Fibroblast of peridontal ligament (primary cell): ENCODE data around the gene FBXO5.
"Not testable (repeated sequence)": the region's sequence is repeated elsewhere in the genome, so short reads cannot be mapped to it uniquely, and the experiment has no call there.

Experiments
- DNase-seq: peaks from one replicate; pipeline ENCODE4 v3.0.0-alpha.2; 2010; ENCODE audit errors: extremely low read depth

The FBXO5 gene

GRCh38 chr6:152993431-152993830, 10.6 kb upstream of the FBXO5 start:
- no peak for DNase-seq

DNA sequence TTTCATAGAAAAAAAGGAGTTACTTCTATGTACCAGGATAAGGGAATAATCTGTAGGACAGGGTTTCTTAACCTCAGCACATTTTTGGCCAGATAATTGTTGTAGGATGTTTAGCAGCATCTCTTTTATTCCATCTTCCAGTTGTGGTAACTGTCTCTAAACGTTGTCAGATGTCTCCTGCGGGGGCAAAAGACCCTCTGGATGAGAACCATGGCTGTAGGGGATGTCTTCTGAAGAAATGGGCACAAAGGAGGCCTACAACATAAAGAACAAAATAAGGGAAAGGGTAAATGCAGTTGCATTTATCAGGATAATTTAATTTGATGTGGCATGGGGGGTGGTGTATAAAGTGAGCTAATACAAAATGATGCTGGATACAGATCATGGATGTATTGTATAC, 4.1 kb upstream of the FBXO5 start:
- no peak for DNase-seq

- not testable (repeated sequence) for DNase-seq
Measured at GRCh38 chr6:152985300-152985699, 2.5 kb upstream of the FBXO5 start.

GRCh38 chr6:152984513-152984872, 1.7 kb upstream of the FBXO5 start:
- no peak for DNase-seq

DNA sequence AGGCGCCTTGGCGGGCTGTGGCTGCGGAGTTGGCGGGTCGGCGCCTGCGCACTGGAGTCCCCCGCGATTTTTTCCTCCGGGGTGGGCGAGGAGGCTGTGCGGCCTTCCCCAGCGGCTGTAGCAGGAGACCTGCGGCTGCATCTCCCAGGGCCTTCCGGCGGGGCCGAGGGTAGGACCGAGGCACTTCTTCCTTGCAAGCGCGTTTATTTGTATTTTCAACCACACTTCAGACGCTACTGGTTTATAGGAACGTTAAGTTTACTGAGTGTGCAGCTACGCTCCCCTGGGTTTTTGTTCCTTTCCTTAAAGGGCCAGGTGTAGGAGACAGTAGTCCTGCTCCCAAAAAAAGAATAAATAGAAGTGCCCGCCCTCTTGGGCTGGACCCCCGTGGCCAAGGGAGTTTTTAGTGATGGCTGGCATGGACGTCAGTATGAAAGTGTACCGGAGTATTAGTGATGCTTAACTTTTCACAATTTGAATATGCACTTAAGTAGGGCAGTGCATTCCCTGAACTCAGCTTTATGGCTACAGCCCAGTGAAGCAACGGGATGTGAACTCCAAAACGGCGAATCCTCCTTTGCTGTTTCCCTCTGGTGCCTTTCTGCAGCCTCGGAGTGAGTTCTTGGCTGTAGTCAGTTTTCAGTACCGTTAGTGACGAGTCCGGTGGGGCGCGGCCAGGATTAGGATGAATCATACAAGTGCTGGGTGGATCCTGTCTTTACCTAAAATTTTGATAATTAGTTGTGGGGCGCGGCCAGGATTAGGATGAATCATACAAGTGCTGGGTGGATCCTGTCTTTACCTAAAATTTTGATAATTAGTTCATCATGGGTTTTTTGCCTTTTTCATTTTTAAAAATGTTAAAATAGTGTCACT, 1.0 kb upstream of the FBXO5 start:
- peak; percentile 81 for DNase-seq

DNA sequence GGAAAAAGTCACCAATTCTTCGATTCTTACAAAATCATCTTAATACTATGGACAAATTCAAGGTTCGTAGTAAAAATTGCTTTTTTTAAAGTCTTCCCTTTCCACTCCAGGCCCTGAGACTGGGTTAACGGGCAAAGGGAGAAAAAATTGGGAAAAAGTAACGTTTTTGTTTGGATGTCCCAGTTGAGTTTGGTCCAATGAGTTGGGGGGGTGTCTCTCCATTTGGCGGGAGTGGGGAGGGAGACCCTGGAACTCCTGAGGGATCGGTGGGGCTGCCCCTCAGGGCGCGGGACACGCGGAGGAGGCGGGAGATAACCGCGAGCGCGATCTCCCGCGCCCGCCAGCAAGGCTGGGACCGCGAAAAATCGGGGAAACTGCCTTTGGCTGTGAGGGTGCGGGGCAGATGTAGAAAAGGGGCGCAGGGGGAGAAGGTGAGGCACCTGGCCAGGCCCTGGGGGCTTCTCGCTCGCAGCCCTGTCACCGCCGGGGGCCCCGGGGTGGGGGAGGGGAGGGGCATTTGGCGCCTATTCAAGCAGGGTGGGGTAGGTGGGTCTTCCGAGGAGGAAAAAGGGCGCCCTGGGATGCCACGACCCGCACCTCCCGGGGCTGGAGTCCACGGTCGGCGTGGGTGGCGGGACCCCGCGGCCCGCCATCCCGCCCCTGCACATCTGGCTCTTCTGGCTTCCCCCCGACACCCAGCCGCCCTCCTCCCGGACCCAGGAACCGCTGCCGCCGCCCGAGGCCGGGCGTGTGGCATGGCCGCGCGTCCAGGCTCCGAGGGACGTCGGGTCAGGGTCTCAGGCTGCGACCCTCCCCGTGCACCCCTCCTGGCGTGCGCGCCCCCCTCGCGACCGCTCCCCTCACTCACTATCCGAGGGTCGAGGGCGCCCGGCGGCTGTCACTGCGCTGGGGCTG, 595 bp downstream of the FBXO5 start:
- no peak for DNase-seq

DNA sequence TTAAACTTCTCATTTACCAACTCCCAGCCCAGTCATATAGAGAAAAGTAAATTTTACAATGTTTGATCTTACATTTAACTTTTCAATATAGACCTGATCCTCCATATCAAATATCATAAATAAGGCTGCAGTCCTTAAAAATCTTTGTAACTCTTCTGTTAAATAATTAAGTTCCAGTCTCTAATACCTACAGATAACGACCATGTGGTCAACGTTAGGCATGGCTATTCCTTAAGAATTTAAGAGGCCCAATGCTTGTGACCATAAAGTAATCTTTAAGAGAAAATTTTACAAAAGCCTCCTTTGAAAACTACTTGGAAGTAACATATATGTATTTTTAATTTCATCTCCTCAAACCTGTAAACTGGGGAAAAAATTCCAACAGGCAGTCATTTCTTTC, 1.6 kb downstream of the FBXO5 start:
- DNase-seq: no peak

DNA sequence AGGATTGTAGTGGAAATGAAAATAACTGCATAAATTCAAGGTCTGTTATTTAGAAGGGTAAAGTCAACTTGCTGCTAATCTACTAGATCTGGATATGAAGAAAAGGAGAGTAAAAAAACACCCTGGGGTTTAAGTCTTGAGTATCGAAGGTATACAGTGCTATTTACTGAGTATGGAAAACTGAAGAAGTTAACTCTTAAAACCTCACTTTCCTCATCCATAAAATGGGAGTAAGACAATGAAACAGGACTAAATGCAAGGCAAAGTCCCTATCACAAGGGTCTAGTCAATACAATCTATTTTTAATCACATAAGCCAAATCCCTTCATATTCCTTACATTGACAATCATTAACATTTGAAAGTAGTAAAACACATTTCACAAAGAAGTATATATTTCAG, 2.2 kb downstream of the FBXO5 start:
- no peak for DNase-seq

DNA sequence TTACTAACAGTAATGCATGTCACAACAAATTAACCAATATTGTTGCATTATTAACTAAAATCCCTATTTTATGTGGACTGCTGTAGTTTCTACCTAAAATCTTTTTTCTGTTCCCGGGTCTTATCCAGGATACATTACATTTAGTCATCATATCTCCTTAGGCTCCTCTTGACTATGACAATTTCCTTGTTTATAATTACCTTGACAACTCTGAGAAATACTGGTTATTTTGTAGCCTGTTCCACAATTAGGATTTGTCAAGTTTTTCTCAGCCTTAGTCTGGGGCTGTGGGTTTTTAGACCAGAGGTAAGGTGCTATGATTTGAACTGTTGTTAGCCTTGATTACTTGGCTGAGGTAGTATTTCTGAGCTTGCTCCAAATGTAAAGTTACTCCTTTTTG, 3.7 kb downstream of the FBXO5 start:
- no peak for DNase-seq

DNA sequence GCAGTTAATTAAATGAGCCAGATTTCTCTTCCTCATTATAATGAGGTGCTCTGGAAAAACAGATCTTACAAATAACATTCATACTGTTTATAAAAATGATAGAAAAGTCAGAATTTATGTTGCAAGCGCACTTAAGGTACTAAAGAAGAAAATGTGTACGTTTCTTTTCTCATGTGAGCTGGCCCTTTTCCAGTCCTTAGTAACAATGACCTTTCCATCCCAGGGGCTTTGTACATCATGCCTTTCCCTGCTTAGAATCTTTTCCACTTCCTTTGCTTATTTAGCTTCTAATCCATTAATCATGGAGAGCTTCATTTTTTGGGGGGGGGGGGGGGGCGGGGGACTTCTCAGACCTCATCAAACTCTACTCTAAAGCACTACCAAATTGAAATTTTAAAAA, 4.8 kb downstream of the FBXO5 start:
- DNase-seq: no peak

DNA sequence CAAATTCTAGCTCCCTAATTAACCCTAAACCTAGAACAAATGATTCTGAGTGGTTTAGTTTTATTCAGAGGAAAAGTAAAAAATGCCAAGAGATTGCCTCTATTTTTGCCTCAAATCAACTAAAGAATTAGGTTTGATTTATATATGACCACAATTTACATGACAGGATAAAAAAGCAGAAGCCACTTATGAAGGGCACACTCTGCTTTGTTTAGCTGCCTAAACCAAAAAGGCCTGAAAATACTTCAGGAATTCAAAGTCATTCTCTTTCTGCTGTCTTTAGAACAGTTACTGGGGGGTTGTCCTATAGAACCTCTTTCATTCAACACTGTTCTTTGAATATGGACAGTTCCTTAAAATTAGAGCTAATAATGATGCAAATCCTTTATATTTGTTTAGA, 5.3 kb downstream of the FBXO5 start:
- no peak for DNase-seq

DNA sequence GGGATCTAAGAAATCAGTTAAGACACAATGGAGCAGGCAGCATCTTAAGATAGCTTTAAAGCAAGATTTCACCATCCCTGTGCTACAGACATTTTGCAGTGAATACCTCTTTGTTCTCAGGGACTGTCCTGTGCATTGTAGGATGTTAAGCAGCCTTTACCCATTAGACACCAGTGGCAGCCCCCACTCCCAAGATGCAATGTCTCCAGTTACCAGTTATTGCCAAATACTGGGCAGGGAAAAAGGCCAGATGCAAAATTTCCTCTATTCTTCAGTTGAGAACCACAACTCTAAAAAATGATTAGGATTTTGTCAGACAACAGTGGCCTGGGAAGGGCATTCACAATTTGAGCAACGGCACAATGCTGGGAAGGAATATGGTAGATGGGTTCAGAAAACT, 6.1 kb downstream of the FBXO5 start:
- peak; percentile 59 for DNase-seq

DNA sequence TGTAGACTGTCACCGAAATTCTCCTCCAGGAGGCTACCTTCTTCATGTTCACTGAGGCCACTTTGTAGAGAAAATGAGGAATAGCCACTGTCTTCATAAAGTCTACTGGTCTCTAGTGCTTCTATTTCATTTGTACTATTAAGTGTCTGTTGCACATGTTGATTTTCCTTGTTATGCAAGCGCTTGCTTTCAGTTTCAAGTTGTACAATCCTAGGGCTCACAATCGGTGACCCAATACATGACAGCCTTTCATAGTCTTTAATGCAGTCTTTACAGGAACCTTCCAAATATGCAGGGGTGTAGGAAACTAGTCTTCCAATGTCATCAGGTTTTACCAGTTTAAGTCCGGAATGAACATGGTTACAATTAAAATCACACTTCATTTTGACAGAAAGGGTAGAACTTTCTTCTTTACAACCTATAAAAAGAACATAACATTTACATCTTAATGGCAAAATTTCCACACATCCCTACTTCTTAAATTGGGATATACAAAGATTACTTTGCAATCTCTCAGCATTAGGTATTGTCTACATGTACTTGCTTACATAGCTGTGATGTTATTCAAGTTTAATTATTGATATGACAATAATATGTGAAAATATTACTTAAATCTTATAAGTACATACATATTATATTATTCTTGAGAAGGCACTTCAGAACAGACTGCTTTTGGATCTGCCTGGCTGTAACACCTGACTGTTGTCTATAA, 7.5 kb downstream of the FBXO5 start:
- DNase-seq: peak; percentile 46

GRCh38 chr6:152973916-152974315, 8.9 kb downstream of the FBXO5 start:
- DNase-seq: no peak

DNA sequence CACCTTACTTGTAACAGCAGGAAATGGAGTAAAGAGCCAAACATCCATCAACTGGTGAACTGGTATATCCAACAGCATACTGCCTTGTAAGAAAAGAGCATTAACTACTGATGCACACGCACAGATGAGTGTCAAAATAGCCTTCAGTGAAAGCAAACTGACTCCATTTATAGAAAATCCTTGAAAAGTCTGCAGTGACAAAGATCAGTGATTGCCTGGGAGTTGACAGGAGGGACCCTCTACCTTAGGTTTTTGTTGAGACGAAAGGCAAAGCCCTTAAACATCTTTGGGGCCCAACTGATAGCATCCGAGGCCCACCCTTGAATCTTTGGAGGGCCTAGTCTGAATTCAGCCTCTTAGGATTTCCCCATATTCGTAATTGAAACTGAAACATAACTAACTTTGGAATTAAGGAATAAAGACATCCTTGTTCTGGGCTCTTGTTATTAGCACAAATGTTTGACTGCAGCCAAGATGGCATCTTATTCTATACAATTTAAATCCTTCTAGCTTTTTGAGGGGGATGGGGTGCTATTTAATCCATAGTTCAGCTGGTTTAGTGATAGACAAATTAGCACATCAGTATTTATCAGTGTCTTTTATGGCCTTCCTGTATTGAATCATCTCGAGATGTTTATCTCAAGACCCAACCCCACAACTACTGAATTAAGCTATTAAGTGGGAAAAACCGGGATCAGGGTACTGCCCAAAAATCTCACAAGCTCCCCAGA, 13.0 kb downstream of the FBXO5 start:
- no peak for DNase-seq

DNA sequence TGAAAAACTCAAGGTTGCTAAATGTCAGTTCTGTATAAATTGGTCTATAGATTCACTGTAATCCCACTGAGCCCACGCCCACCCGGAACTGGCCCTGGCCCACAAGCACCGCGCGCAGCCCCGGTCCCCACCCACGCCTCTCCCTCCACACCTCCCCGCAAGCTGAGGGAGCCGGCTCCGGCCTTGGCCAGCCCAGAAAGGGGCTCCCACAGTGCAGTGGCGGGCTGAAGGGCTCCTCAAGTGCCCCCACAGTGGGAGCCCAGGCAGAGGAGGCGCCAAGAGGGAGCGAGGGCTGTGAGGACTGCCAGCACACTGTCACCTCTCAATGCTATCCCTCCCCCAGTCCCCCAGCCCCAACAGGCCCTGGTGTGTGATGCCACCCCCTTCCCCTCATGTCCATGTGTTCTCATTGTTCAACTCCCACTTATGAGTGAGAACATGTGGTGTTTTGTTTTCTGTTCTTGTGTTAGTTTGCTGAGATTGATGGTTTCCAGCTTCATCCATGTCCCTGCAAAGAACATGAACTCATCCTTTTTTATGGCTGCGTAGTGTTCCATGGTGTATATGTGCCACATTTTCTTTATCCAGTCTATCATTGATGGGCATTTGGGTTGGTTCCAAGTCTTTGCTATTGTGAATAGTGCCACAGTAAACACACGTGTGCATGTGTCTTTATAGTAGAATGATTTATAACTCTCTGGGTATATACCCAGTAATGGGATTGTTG, 16.5 kb downstream of the FBXO5 start:
- not testable (repeated sequence) for DNase-seq

DNA sequence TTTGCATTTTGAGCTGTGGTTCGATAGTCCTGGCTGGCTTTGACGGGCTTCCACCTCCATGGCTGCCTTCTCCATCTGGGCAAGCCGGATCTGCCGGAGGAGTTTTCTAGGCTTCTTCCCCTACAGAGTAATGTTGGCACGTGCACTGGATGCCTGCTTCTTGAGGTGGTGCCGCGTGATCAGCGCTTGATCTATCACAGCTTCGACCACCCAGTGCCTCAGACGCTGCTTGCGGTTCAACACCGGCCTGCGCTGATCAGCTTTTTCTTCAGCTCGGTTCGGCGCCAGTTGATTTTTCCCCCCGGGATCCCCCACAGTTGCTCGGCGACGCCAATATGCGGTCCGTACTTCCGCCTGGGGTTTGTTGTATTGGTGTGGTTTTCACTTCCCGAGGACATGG, 23.5 kb downstream of the FBXO5 start:
- no peak for DNase-seq

- DNase-seq: no peak
Measured at GRCh38 chr6:152957796-152958195, 25.0 kb downstream of the FBXO5 start.

- DNase-seq: no peak
Measured at GRCh38 chr6:152954443-152954842, 28.4 kb downstream of the FBXO5 start.

GRCh38 chr6:152952866-152953509, 29.9 kb downstream of the FBXO5 start:
- DNase-seq: peak; percentile 78
